ENCODE results near the gene NPB.

The NPB gene

DNA sequence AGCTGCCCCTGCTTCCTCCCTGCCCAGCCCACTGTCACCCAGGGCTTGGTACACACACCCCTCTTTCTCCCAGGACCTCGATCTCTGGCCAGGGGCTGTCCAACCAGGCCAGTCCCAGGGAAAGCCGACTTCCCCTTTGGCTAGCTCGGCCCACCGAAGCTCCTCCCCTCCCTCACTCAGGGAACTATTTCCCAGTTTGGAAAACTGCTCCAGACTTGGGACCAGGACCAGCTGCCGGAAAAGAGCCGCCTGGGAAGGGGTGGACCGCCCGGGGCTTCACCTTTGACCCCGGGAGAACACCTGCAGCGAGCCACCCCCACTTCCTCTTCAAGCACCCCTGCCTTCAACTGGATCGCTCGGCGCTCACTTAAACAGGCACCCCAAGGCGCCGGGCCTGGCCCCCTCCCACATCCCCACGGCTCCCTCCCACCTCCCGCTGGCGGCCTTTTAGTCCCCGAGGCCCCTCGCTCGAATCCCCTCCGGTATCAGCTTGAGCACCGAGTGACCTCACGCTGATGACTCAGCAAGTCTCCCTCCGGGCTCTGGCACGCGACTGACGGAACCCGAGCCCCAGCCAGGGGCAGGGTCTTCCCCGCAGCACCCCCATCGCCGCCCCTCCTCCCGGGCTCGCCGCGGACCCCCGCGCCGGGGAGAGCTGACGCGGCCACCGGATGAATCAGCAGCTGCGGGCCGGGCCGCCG, 24.6 kb downstream of the NPB start:
- peak; percentile 32 for DNase-seq (ENCODE audit: low read depth)

DNA sequence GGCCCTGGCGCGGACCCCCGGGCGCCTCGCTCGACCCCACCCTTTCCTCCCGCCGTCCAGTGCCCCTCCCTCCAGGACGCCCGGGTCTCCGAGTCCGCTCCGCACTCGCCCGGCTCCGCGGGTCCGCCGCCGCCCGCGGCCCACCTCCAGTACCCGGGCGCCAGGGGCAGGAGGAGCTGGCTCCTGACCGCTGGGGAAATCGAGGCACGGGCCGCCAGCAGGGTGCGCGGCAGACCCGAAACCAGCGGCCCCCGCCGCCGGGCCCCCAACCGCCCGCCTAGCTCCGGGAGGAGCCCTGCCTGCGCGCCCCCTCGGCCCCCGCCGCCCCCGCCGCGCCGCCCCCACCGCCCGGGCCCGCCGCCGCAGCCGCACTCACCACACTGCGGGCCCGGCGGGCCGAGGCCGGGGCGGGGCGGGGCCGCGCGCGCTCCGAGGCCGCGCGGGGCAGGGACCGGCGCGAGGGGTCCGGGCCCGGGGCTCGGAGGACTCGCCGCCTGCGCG, 25.2 kb downstream of the NPB start:
- no peak for DNase-seq (ENCODE audit: low read depth)

DNA sequence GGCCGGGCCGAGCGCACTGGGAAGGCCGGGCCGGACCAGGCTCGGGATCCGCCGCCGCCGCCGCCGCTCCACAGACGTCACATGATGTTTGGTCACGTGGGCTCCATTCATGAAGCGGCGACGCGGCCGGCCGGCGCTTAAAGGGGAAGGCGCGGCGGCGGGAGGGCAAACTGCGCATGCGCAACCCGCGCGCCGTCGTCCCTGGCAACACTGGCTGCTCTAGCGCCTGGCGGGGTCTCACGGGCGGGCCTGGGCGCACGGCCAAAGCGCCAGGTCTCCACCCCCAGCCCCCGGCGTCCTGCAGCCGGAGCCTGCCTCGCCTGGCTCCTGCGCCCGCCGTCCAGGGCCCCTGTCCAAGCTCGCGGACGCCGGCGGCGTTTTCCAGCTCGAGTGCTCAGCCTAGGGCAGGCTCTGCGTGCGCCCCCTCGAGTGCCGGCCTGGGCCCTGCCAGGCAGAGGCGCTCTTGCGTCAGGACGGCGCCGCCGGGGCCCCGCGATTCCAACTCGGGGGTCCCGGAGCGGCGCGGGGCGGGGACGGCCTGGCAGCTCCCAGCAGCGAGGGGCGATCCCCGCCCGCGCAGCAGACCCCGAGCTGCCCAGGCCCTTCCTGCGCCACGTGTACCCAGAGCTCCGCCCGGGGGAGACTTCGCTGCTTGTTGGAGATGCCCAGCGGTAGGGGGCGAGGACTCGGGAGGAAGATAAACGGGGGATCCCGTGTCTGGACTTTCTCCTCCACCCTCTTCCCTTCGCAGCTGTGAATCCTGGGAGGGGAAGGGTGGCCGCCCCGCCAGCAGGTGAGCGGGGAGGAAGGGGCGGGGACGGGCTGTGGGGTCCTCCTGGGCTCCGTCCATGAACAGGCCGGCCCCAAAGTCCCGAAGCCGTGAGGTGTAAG, 25.9 kb downstream of the NPB start, which contains the start of gene MAFG:
TSS of gene MAFG (minus strand) at position 83 of the 891 bp plus-strand sequence. CDS start 4,550 bp downstream, outside the sequence.
- DNase-seq (ENCODE audit: low read depth): peak; percentile 70

GRCh38 chr17:81928544-81929252, 26.7 kb downstream of the NPB start:
- no peak for DNase-seq (ENCODE audit: low read depth)

DNA sequence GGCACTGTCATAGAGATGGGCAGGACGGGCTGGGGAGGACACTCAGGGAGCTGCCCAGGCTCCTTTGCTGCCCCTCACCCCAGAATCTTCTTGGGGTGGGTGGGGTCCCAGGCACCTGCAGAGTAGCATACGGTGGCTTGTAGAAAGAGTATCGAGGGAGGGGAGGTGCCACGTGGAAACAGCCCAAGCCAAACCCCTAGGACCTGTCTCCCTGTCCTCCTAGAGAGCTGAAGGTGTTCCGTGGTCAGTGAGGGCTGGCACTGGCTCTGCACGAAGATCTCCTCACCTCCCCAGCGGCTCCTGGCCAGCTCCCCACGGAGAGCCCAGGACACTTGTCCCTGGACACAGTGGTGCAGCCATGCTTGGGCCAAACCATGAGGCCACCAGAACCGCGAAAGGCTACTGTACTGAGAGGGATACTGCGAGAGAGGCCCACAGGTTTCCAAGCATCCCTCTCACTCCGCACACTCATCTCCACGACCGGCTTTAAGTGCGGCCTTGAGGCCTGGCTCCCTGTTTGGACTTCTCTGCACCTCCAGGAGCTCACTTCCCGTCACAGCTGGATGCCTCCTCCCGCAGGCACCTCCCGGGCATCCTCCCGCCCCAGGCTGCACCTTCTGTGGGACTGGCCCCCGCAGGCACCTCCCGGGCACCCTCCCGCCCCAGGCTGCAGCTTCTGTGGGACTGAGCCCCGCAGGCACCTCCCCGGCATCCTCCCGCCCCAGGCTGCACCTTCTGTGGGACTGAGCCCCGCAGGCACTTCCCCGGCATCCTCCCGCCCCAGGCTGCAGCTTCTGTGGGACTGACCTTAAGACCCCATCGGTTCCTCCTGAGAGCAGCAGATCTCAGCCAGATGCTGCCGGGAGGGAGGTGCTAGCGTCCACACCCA, 27.5 kb downstream of the NPB start:
- DNase-seq (ENCODE audit: low read depth): no peak

- DNase-seq (ENCODE audit: low read depth): no peak
Measured at GRCh38 chr17:81930142-81931125, 28.4 kb downstream of the NPB start.

- no peak for DNase-seq (ENCODE audit: low read depth)
Measured at GRCh38 chr17:81931189-81931556, 29.1 kb downstream of the NPB start.

- DNase-seq (ENCODE audit: low read depth): no peak
Measured at GRCh38 chr17:81931557-81932332, 29.7 kb downstream of the NPB start.

GRCh38 chr17:81932333-81932983, 30.4 kb downstream of the NPB start:
- DNase-seq (ENCODE audit: low read depth): no peak

DNA sequence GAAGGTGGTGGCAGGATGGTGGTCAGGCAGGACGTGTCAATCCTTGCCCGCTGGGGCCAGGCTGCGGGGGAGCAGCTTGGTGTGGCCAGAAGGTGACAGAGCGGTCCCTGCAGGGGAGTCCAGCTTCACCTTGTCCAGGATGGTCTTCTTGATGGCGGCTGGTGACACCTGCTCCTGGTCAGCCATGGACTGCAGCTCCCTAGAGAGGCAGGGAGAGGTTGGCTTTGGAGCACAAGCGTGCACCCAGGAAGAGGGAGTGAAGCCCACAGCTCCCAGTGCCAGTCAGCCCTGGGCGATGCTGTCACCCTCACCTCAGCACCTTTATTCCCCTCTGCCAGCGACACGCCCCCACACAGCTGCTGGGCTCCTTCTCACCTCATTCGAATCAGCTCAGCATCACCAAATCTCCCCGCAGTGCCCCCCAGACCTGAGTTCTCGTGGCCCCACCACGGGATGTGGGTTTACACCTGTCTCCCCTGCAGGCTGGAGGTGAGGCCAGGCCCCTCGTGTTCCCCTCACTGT, 31.2 kb downstream of the NPB start:
- no peak for DNase-seq (ENCODE audit: low read depth)

GRCh38 chr17:81934098-81934757, 32.2 kb downstream of the NPB start:
- DNase-seq (ENCODE audit: low read depth): no peak

GRCh38 chr17:81934850-81935708, 33.0 kb downstream of the NPB start:
- no peak for DNase-seq (ENCODE audit: low read depth)

- no peak for DNase-seq (ENCODE audit: low read depth)
Measured at GRCh38 chr17:81935709-81936084, 33.7 kb downstream of the NPB start.

- no peak for DNase-seq (ENCODE audit: low read depth)
Measured at GRCh38 chr17:81939218-81939617, 37.2 kb downstream of the NPB start.

DNA sequence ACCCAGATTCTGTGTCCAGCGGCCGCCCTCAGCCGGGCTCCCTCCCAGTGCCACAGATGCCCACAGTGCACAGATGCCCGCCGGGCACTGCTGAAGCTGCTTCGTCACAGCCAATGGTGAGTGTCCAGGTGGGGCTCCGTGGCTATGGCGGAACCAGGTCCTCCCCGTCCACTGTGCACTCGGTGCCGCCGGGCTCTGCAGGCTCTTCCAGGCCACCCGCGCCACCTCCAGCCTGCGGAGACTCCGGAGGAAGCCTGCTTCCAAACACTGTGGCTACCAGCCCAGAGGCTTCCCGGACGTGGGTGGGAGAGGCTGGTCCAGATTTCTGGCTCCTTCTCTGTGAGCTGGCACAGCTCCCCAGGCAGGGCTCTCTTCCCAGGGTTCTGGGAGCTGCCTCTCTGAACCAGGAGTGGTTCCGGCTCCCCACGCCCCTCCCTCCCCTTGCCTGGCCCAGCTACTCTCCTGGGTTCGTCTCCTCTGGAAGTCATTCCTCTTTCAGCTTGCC, 37.9 kb downstream of the NPB start:
- DNase-seq (ENCODE audit: low read depth): no peak

DNA sequence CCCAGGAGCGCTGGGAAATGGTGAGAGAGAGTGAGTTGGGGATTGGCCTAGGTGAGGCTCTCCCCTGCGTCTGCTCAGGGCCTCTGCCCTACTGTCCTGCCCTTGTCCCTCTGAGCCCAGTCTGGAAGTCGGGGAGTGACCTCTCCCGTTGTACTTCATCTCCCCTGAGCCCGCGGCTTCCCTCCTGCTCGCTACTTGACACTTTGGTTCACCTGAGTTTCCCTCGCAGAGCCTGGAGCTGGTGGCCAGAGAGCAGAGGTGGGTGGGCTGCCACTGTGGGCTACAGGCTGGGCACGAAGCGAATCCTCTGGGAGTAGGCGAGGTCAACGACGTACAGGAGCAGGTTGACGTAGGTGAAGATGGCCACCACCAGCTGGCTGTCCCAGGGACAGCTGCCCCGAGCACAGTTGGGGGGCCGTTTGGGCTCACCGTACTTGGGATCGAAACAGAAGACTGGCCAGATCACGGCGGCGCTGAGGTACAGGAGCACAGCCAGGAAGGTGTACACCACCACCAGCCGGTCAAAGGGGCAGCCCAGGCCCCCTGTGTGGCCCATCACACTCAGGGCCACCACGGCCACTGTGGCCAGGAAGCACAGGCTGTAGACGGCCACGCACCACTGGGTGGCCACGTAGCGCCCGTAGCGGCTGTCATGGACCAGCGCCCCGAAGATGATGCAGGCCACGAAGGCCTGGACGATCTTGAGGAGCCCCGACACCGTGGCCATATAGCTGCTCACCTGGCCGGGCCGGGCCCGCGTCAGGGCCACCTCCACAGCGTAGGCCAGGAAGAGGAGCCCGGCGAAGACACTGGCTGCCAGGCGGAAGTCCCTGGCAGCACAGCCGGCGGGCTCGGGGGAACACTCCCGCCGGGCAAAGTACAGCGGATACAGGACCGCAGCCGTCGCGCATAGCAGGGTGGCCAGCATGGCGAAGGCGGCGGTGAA, 38.8 kb downstream of the NPB start:
- DNase-seq (ENCODE audit: low read depth): no peak
